HG03520 (cell line): ENCODE data around the gene PPP2R5A.

Experiments
- ATAC-seq: cut with Tn5 transposase; IDR thresholded peaks from one replicate; pipeline ENCODE4 v1.9.1; 2021; ENCODE audit warnings: mild to moderate bottlenecking, moderate library complexity; ENCODE audit not compliant: unreplicated experiment

Gene PPP2R5A

GRCh38 chr1:212401838-212402582, 116.8 kb downstream of the PPP2R5A start:
- no peak for ATAC-seq

GRCh38 chr1:212402666-212403321, 117.6 kb downstream of the PPP2R5A start:
- ATAC-seq: no peak

GRCh38 chr1:212410231-212410820, 125.1 kb downstream of the PPP2R5A start:
- no peak for ATAC-seq
